Mesenchymal stem cell (in vitro differentiated cells and primary cell): Measurements from ENCODE around the gene APOL5.

Experiments used
- DNase-seq: peaks from one replicate; pipeline ENCODE4 v3.0.0-alpha.2; 2013
- H2AFZ ChIP-seq: one replicate; pipeline ENCODE4 v1.6.1; 2013; ENCODE audit warnings: low read depth, mild to moderate bottlenecking, control low read depth, inconsistent platforms, low read length, moderate library complexity
- H2AK5ac ChIP-seq: 2 replicates; pipeline ENCODE4 v1.6.1; 2013; ENCODE audit warnings: low read length, moderate library complexity, mild to moderate bottlenecking, inconsistent platforms; ENCODE audit not compliant: severe bottlenecking
- H2BK120ac ChIP-seq: one replicate; pipeline ENCODE4 v1.6.1; 2013; ENCODE audit warnings: low read depth, mild to moderate bottlenecking, inconsistent platforms, low read length, moderate library complexity
- H2BK12ac ChIP-seq, 2 experiments: one replicate each; pipeline ENCODE4 v1.6.1; 2013; ENCODE audit warnings: inconsistent platforms in 2 of 2, low read length in 2 of 2, mild to moderate bottlenecking in 2 of 2, moderate library complexity in 2 of 2, control low read depth in 1 of 2
- H2BK15ac ChIP-seq: one replicate; pipeline ENCODE4 v1.6.1; 2013; ENCODE audit warnings: mild to moderate bottlenecking, low read depth, inconsistent platforms; ENCODE audit not compliant: poor library complexity, severe bottlenecking
- H2BK5ac ChIP-seq: 2 replicates; pipeline ENCODE4 v1.6.1; 2013; ENCODE audit warnings: low read depth, mild to moderate bottlenecking, low read length, control low read depth, inconsistent platforms; ENCODE audit not compliant: poor library complexity, severe bottlenecking
- H3K14ac ChIP-seq, 2 experiments: one replicate each; pipeline ENCODE4 v1.6.1; 2013; ENCODE audit warnings: inconsistent platforms in 2 of 2, low read length in 2 of 2, control low read depth in 1 of 2, mild to moderate bottlenecking in 1 of 2, moderate library complexity in 1 of 2
- H3K18ac ChIP-seq, 2 experiments: one replicate each; pipeline ENCODE4 v1.6.1; 2013; ENCODE audit warnings: inconsistent platforms in 2 of 2, low read length in 2 of 2, control low read depth in 1 of 2, low read depth in 1 of 2, mild to moderate bottlenecking in 1 of 2
- H3K23ac ChIP-seq, 2 experiments: one replicate each; pipeline ENCODE4 v1.6.1; 2013; ENCODE audit warnings: inconsistent platforms in 2 of 2, low read length in 2 of 2, mild to moderate bottlenecking in 2 of 2, moderate library complexity in 2 of 2, control low read depth in 1 of 2
- H3K27ac ChIP-seq: 2 replicates; pipeline ENCODE4 v1.5.1; 2013; ENCODE audit warnings: mild to moderate bottlenecking, moderate library complexity, low read length, control low read depth, inconsistent platforms; ENCODE audit not compliant: poor library complexity, severe bottlenecking
- H3K27me3 ChIP-seq, 2 experiments: 2 replicates each; pipeline versions ENCODE4 v1.6.1 to v1.7.0; 2013; ENCODE audit warnings: low read length in 2 of 2, mild to moderate bottlenecking in 2 of 2, moderate library complexity in 2 of 2, control low read depth in 1 of 2, inconsistent platforms in 1 of 2; ENCODE audit not compliant: control insufficient read depth in 1 of 2, insufficient read depth in 1 of 2
- H3K36me3 ChIP-seq, 2 experiments: 2 replicates each; pipeline versions ENCODE4 v1.6.1 to v1.7.0; 2013; ENCODE audit warnings: low read length in 2 of 2, control low read depth in 1 of 2, inconsistent platforms in 1 of 2, low read depth in 1 of 2, mild to moderate bottlenecking in 1 of 2; ENCODE audit not compliant: insufficient read depth in 2 of 2, control insufficient read depth in 1 of 2
- H3K4ac ChIP-seq, 2 experiments: one replicate each; pipeline ENCODE4 v1.6.1; 2013; ENCODE audit warnings: inconsistent platforms in 2 of 2, low read length in 2 of 2, mild to moderate bottlenecking in 2 of 2, moderate library complexity in 2 of 2, control low read depth in 1 of 2, low read depth in 1 of 2
- H3K4me1 ChIP-seq: 2 replicates; pipeline ENCODE4 v1.6.1; 2013; ENCODE audit warnings: low read depth, low read length, control low read depth; ENCODE audit not compliant: control insufficient read depth, insufficient read depth
- H3K4me2 ChIP-seq: 2 replicates; pipeline ENCODE4 v1.6.1; 2013; ENCODE audit warnings: low read length, mild to moderate bottlenecking, inconsistent platforms; ENCODE audit not compliant: poor library complexity, severe bottlenecking
- H3K4me3 ChIP-seq, 2 experiments: 2 replicates each; pipeline versions ENCODE4 v1.5.1 to v1.7.0; 2013; ENCODE audit warnings: low read length in 2 of 2, mild to moderate bottlenecking in 2 of 2, control low read depth in 1 of 2, low read depth in 1 of 2; ENCODE audit not compliant: insufficient read depth in 1 of 2
- H3K79me1 ChIP-seq: replicated peaks from 2 replicates; pipeline ENCODE4 v1.6.1; 2013; ENCODE audit warnings: mild to moderate bottlenecking, control low read depth, low read length, inconsistent platforms; ENCODE audit not compliant: poor library complexity, severe bottlenecking
- H3K9ac ChIP-seq: 2 replicates; pipeline ENCODE4 v1.7.0; 2013; ENCODE audit warnings: mild to moderate bottlenecking, low read length, moderate library complexity
- H3K9me3 ChIP-seq: 2 replicates; pipeline ENCODE4 v1.7.0; 2013; ENCODE audit warnings: mild to moderate bottlenecking, low read length; ENCODE audit not compliant: control insufficient read depth
- H4K8ac ChIP-seq: one replicate; pipeline ENCODE4 v1.6.1; 2013; ENCODE audit warnings: inconsistent platforms, mild to moderate bottlenecking, low read length, moderate library complexity
- H4K91ac ChIP-seq: one replicate; pipeline ENCODE4 v1.6.1; 2013; ENCODE audit warnings: mild to moderate bottlenecking, low read length, inconsistent platforms
- WGBS: methylation state at CpG from one replicate; pipeline ENCODE4 v1.1.7; 2013; ENCODE audit warnings: mixed read lengths; 5-methylcytosine and 5-hydroxymethylcytosine counted together

APOL5 gene

GRCh38 chr22:35719212-35719875 is 1.7 kb downstream of the APOL5 start:
- DNase-seq: no peak
- peaks cover 1% of the 10 kb centered on the region for H3K4me1 ChIP-seq
- H3K4me2 ChIP-seq: no peak overlapping the region
- H3K79me1 ChIP-seq: no peaks in the 10 kb centered on the region
- no peak overlapping the region for H3K4ac ChIP-seq
- H3K9ac ChIP-seq: no peak overlapping the region
- no peak overlapping the region for H2BK12ac ChIP-seq
- no peak overlapping the region for H2BK5ac ChIP-seq
- no peak overlapping the region for H4K8ac ChIP-seq
- H3K27ac ChIP-seq: no peak overlapping the region
- no peaks in the 10 kb centered on the region for H3K27me3 ChIP-seq
- no peak overlapping the region for H3K18ac ChIP-seq
- no peak overlapping the region for H3K14ac ChIP-seq
- H2BK15ac ChIP-seq: no peak overlapping the region
- no peaks in the 10 kb centered on the region for H3K9me3 ChIP-seq
- no peak overlapping the region for H3K4me3 ChIP-seq
- WGBS: 80% methylated on average over 15 of the region's 15 CpGs
- H2AK5ac ChIP-seq: no peak overlapping the region
- no peaks in the 10 kb centered on the region for H3K36me3 ChIP-seq
- H2BK120ac ChIP-seq: no peak overlapping the region
- H2AFZ ChIP-seq: no peak overlapping the region
- H4K91ac ChIP-seq: no peak overlapping the region
- H3K23ac ChIP-seq: no peak overlapping the region

- no peak overlapping the region for H3K14ac ChIP-seq
- WGBS: 95% methylated on average over 4 of the region's 4 CpGs
Observed at GRCh38 chr22:35721960-35722359, 4.3 kb downstream of the APOL5 start.

GRCh38 chr22:35725521-35725920 is 7.8 kb downstream of the APOL5 start:
- WGBS: 97% methylated on average over 9 of the region's 11 CpGs
- H3K23ac ChIP-seq: no peak overlapping the region
- H3K27me3 ChIP-seq: no peaks in the 10 kb centered on the region
- H2BK15ac ChIP-seq: no peak overlapping the region
- no peak overlapping the region for H2BK12ac ChIP-seq
- no peak for DNase-seq
- no peak overlapping the region for H3K4me2 ChIP-seq
- no peak overlapping the region for H2BK120ac ChIP-seq
- no peaks in the 10 kb centered on the region for H3K36me3 ChIP-seq
- no peak overlapping the region for H3K4me3 ChIP-seq
- no peak overlapping the region for H2AK5ac ChIP-seq
- no peak overlapping the region for H4K91ac ChIP-seq
- H2BK5ac ChIP-seq: no peak overlapping the region
- H3K4ac ChIP-seq: no peak overlapping the region
- H3K27ac ChIP-seq: no peak overlapping the region
- no peaks in the 10 kb centered on the region for H3K79me1 ChIP-seq
- H4K8ac ChIP-seq: no peak overlapping the region
- H3K9me3 ChIP-seq: no peaks in the 10 kb centered on the region
- no peak overlapping the region for H2AFZ ChIP-seq
- no peak overlapping the region for H3K18ac ChIP-seq
- H3K14ac ChIP-seq: no peak overlapping the region
- H3K4me1 ChIP-seq: peaks cover 5% of the 10 kb centered on the region
- H3K9ac ChIP-seq: no peak overlapping the region

More at GRCh38 chr22:35721960-35722359, 4.3 kb downstream of the APOL5 start:
- H2AK5ac ChIP-seq: no peak overlapping the region
- H2BK120ac ChIP-seq: no peak overlapping the region
- H3K9ac ChIP-seq: no peak overlapping the region
- no peak overlapping the region for H3K23ac ChIP-seq
- no peak overlapping the region for H2AFZ ChIP-seq
- DNase-seq: no peak
- H3K4ac ChIP-seq: no peak overlapping the region
- no peaks in the 10 kb centered on the region for H3K27me3 ChIP-seq
- H3K18ac ChIP-seq: no peak overlapping the region
- H3K9me3 ChIP-seq: no peaks in the 10 kb centered on the region
- H3K27ac ChIP-seq: no peak overlapping the region
- H4K91ac ChIP-seq: no peak overlapping the region
- no peak overlapping the region for H3K4me3 ChIP-seq
- no peaks in the 10 kb centered on the region for H3K79me1 ChIP-seq
- no peaks in the 10 kb centered on the region for H3K36me3 ChIP-seq
- no peak overlapping the region for H4K8ac ChIP-seq
- H2BK5ac ChIP-seq: no peak overlapping the region
- no peak overlapping the region for H2BK15ac ChIP-seq
- H3K4me1 ChIP-seq: peaks cover 1% of the 10 kb centered on the region
- no peak overlapping the region for H3K4me2 ChIP-seq
- no peak overlapping the region for H2BK12ac ChIP-seq

- Histone ChIP-seq H3K4ac (no peak overlapping the region), H2BK12ac (no peak overlapping the region), H2BK5ac (no peak overlapping the region), H3K18ac (no peak overlapping the region), H3K27ac (no peak overlapping the region), H3K14ac (no peak overlapping the region), H2AFZ (no peak overlapping the region), H3K79me1 (no peaks in the 10 kb centered on the region), H3K9me3 (no peaks in the 10 kb centered on the region), H3K36me3 (no peaks in the 10 kb centered on the region), H4K8ac (no peak overlapping the region), H3K27me3 (no peaks in the 10 kb centered on the region), H4K91ac (no peak overlapping the region), H2BK15ac (no peak overlapping the region), H3K4me1 (peaks cover 5% of the 10 kb centered on the region), H2AK5ac (no peak overlapping the region), H3K4me3 (no peak overlapping the region), H3K9ac (no peak overlapping the region), H3K23ac (no peak overlapping the region), H3K4me2 (no peak overlapping the region), H2BK120ac (no peak overlapping the region)
- DNase-seq: no peak
- 90% methylated on average over 6 of the region's 6 CpGs for WGBS
Observed at GRCh38 chr22:35726398-35726797, 8.7 kb downstream of the APOL5 start.
